ENCODE data around the gene RNU6-9.

Gene RNU6-9

GRCh38 chr19:892243-892893, 916 bp upstream of the RNU6-9 start:
- Histone ChIP-seq H3K4me1 (ENCODE audit: insufficient read depth, low read length) (no peaks in the 10 kb centered on the region), H3K9me3 (ENCODE audit: control insufficient read depth, insufficient read depth, low read length) (no peaks in the 10 kb centered on the region), H3K9ac (ENCODE audit: low read depth, low read length) (peak overlapping the region; percentile 66), H3K36me3 (ENCODE audit: insufficient read depth, low read length) (no peaks in the 10 kb centered on the region)

GRCh38 chr19:896434-896833, 3.1 kb downstream of the RNU6-9 start:
- Histone ChIP-seq H3K9me3 (ENCODE audit: control insufficient read depth, insufficient read depth, low read length) (no peaks in the 10 kb centered on the region), H3K9ac (ENCODE audit: low read depth, low read length) (no peak overlapping the region), H3K4me1 (ENCODE audit: insufficient read depth, low read length) (no peaks in the 10 kb centered on the region; the same call in 1 of the 2 replicates), H3K36me3 (ENCODE audit: insufficient read depth, low read length) (no peaks in the 10 kb centered on the region)

GRCh38 chr19:896999-897398, 3.7 kb downstream of the RNU6-9 start:
- Histone ChIP-seq H3K4me1 (ENCODE audit: insufficient read depth, low read length) (no peaks in the 10 kb centered on the region; the same call in 1 of the 2 replicates), H3K9ac (ENCODE audit: low read depth, low read length) (no peak overlapping the region), H3K36me3 (ENCODE audit: insufficient read depth, low read length) (no peaks in the 10 kb centered on the region), H3K9me3 (ENCODE audit: control insufficient read depth, insufficient read depth, low read length) (no peaks in the 10 kb centered on the region)

GRCh38 chr19:897442-898039, 4.3 kb downstream of the RNU6-9 start:
- Histone ChIP-seq H3K9me3 (ENCODE audit: control insufficient read depth, insufficient read depth, low read length) (no peaks in the 10 kb centered on the region), H3K9ac (ENCODE audit: low read depth, low read length) (no peak overlapping the region), H3K4me1 (ENCODE audit: insufficient read depth, low read length) (no peaks in the 10 kb centered on the region; the same call in 1 of the 2 replicates), H3K36me3 (ENCODE audit: insufficient read depth, low read length) (no peaks in the 10 kb centered on the region)

DNA sequence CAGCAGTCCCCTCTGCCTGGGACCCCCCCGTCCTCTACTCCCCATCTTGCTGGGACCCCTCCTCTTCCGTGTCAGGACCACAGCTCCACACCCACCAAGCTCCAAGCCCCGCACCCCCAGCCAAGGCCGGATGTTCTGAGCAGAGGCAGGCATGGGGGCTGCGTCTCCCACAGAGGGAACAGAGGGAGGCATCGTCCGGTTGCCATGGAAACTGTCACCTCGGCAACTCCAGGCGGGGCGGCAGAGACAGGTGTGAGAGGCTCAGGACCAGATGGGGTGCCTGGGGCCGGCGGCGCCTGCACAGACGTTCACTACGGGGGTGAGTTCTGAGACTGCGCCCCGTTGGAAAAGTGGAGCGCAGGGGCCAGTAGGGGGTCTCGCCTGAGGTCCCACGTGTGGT, 5.4 kb downstream of the RNU6-9 start:
- H3K9me3 ChIP-seq (ENCODE audit: control insufficient read depth, insufficient read depth, low read length), result no peaks in the 10 kb centered on the region
- no peaks in the 10 kb centered on the region for H3K36me3 ChIP-seq (ENCODE audit: insufficient read depth, low read length)
- no peak overlapping the region for H3K9ac ChIP-seq (ENCODE audit: low read depth, low read length)
- H3K4me1 ChIP-seq (ENCODE audit: insufficient read depth, low read length), result no peaks in the 10 kb centered on the region; the same call in 1 of the 2 replicates

GRCh38 chr19:899336-900042, 6.2 kb downstream of the RNU6-9 start:
- Histone ChIP-seq H3K9ac (ENCODE audit: low read depth, low read length) (no peak overlapping the region), H3K36me3 (ENCODE audit: insufficient read depth, low read length) (no peaks in the 10 kb centered on the region), H3K9me3 (ENCODE audit: control insufficient read depth, insufficient read depth, low read length) (no peaks in the 10 kb centered on the region), H3K4me1 (ENCODE audit: insufficient read depth, low read length) (no peaks in the 10 kb centered on the region; the same call in 1 of the 2 replicates)

DNA sequence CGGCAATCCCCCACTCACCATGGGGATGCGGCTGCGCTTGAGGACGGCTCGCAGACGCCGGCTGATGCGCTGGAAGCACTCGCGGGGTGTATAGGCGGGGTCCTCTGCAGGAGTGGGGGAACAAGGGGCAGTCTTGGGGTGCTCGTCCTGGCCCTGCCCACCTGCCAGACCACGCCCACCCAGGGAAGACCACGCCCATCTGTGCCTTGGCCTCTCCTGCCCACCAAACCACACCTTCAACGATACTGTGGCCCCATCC, 6.7 kb downstream of the RNU6-9 start:
- H3K9me3 ChIP-seq (ENCODE audit: control insufficient read depth, insufficient read depth, low read length), result no peaks in the 10 kb centered on the region
- no peaks in the 10 kb centered on the region; the same call in 1 of the 2 replicates for H3K4me1 ChIP-seq (ENCODE audit: insufficient read depth, low read length)
- no peak overlapping the region for H3K9ac ChIP-seq (ENCODE audit: low read depth, low read length)
- no peaks in the 10 kb centered on the region for H3K36me3 ChIP-seq (ENCODE audit: insufficient read depth, low read length)

DNA sequence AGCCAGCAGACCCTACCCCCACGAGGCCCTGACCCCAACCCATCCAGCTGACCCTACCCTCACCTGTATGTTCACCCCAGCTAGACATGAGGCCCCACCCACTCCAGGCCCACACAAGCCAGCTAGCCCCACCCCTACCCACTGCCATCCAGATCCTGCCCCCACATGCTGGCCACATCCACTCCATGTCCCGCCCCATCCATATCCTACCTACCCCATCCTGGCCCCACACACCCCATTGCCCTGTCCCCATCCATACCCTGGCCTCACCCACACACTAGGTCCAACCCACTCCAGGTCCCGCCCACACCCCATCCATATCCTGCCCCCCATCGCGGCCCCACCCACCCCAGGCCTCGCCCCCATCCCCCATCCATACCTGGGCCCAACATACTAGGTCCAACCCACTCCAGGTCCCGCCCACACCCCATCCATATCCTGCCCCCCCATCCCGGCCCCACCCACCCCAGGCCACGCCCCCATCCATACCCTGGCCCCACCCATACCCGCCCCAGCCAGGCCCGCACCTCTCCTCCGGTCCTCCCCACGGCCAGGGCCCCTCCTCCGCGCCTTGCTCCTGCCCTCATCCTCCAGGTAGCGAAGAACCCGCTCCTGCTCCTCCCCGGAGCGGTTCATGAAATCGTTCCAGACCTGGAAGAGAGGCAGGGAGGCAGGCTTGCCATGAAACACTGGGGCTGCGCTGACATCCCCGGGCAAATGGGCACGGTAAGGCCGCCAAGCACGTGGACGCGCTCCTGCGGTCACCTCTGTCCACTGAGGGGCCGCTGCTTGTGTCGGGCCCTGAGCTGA, 7.2 kb downstream of the RNU6-9 start:
- Histone ChIP-seq H3K9me3 (ENCODE audit: control insufficient read depth, insufficient read depth, low read length) (no peaks in the 10 kb centered on the region), H3K9ac (ENCODE audit: low read depth, low read length) (no peak overlapping the region), H3K36me3 (ENCODE audit: insufficient read depth, low read length) (no peaks in the 10 kb centered on the region), H3K4me1 (ENCODE audit: insufficient read depth, low read length) (no peaks in the 10 kb centered on the region; the same call in 1 of the 2 replicates)

DNA sequence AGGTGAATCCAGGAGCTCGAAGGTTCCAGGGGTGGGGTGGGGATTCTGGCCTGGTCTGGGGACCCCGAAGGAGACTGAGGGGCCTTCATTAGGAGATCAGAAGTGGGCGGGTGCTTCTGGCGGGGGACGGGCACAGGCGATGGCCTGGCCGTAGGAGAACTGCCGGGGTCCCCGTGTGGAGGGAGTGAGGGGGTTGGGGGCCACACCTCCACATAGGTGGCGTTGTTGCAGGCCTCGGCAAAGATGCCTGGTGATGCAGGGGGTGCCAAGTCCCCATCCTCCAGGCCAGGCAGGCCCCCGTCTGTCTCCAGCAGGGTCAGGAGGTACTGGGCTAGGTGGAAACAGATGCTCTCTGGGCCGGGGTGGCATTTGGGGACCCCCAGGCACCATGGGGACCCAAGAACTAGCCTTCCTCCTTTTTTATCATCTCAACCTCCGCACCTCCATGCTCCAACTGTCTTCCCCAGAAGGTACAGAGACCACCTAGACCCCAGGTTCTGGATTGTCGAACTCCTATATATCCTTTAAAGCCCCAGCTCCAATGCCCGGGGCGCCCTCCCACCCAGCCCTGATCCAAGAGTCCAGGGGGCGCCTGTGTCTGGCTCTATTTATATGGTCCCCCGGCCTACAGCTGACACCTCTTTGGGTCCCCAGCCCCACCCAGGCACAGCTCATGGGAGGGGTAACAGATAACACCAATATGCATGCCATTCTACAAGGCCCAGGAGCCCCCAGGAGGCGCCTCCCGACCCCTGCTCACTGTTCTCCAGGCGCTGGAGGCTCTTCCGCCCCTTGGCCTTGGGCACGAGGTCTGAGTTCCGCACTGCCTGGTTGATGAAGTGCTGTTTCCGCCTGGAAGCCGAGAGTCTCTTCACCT, 8.2 kb downstream of the RNU6-9 start:
- Histone ChIP-seq H3K9me3 (ENCODE audit: control insufficient read depth, insufficient read depth, low read length) (no peaks in the 10 kb centered on the region), H3K4me1 (ENCODE audit: insufficient read depth, low read length) (no peaks in the 10 kb centered on the region; the same call in 1 of the 2 replicates), H3K9ac (ENCODE audit: low read depth, low read length) (no peak overlapping the region), H3K36me3 (ENCODE audit: insufficient read depth, low read length) (no peaks in the 10 kb centered on the region)

DNA sequence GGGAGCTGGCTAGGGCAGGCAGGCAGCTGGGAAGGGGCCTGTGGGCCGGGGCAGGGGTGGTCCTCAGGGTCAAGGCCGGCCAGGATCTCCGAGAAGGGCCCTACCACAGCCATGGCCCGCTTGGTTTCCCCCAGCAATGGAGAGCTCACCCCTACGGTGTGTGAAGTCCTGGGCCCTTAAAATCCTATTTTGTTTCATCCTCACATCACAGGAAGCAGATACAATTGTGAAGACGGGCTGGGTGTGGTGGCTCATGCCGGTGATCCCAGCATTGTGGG, 8.7 kb downstream of the RNU6-9 start:
- Histone ChIP-seq H3K36me3 (ENCODE audit: insufficient read depth, low read length) (no peaks in the 10 kb centered on the region), H3K4me1 (ENCODE audit: insufficient read depth, low read length) (no peaks in the 10 kb centered on the region; the same call in 1 of the 2 replicates), H3K9ac (ENCODE audit: low read depth, low read length) (no peak overlapping the region), H3K9me3 (ENCODE audit: control insufficient read depth, insufficient read depth, low read length) (no peaks in the 10 kb centered on the region)

DNA sequence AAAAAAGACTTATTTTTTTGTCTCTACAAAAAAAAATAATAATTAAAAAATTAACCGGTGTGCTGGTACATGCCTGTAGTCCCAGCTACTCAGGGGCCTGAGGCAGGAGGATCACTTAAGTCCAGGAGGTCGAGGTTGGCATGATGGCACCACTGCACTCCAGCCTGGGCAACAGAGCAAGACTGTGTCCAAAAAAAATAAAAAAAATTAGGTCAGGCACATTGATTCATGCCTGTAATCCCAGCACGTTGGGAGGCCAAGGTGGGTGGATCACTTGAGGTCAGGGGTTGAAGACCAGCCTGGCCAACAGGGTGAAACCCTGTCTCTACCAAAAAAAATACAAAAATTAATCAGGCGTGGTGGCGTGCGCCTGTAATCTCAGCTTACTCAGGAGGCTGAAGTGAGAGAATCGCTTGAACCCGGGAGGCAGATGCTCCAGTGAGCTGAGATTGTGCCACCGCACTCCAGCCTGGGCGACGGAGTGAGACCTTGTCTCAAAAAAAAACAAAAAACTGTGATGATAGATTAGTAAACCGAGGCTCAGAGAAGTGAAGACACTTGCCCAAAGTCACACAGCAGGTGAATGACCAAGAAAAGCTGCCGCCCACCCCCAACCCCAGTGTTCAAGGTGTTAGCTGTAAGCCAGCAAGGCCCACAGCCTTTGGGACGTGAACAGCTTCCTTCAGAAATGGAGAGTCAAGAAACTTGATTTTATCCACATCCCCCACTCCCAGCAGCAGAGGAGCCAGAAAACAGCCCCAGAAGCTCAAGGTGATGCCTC, 9.4 kb downstream of the RNU6-9 start:
- no peaks in the 10 kb centered on the region for H3K36me3 ChIP-seq (ENCODE audit: insufficient read depth, low read length)
- no peak overlapping the region for H3K9ac ChIP-seq (ENCODE audit: low read depth, low read length)
- H3K9me3 ChIP-seq (ENCODE audit: control insufficient read depth, insufficient read depth, low read length), result no peaks in the 10 kb centered on the region
- H3K4me1 ChIP-seq (ENCODE audit: insufficient read depth, low read length), result no peaks in the 10 kb centered on the region; the same call in 1 of the 2 replicates

- H3K9me3 ChIP-seq (ENCODE audit: control insufficient read depth, insufficient read depth, low read length), result no peaks in the 10 kb centered on the region
- no peak overlapping the region for H3K9ac ChIP-seq (ENCODE audit: low read depth, low read length)
- H3K36me3 ChIP-seq (ENCODE audit: insufficient read depth, low read length), result no peaks in the 10 kb centered on the region
- no peaks in the 10 kb centered on the region; the same call in 1 of the 2 replicates for H3K4me1 ChIP-seq (ENCODE audit: insufficient read depth, low read length)
Observed at GRCh38 chr19:903266-903797, 10.0 kb downstream of the RNU6-9 start.

GRCh38 chr19:904545-904944, 11.3 kb downstream of the RNU6-9 start:
- Histone ChIP-seq H3K9me3 (ENCODE audit: control insufficient read depth, insufficient read depth, low read length) (no peaks in the 10 kb centered on the region), H3K36me3 (ENCODE audit: insufficient read depth, low read length) (no peaks in the 10 kb centered on the region), H3K9ac (ENCODE audit: low read depth, low read length) (no peak overlapping the region), H3K4me1 (ENCODE audit: insufficient read depth, low read length) (peaks cover 5% of the 10 kb centered on the region; the same call in 1 of the 2 replicates)
